Measurements from ENCODE around the gene MBD5.

Gene MBD5

DNA sequence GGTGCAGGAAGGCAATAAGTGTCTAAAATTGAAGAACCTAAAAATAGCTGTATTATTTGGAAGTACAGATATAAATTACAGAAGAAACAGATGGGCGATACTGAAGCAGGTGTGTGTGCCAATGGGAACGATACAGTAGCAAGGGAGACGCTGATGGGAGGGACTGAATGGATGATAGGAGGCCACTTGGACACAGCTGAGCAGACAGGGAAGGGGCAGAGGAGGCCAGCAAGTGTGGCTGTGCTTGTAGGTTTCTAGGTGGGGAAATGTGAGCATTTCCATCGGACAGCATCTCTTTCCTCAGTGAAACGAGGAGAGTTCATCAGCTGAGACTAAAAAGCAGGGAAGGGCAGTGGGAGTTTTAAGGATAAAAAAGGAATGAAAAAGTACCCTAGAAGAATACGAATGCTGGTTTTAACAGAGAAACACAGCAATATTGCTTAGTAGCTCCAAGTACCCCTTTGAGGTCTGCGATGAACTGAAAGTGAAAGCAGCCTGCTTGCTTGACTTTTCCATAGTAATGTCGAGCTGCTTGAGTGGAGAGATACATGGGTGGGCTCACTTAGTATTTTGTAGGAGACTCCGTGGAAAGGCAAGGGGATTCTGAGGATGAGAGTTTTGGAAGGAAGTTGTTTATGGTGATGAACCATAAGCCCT is 531.9 kb downstream of the MBD5 start:
- peak; percentile 48 for DNase-seq (ENCODE audit: low spot score)

DNA sequence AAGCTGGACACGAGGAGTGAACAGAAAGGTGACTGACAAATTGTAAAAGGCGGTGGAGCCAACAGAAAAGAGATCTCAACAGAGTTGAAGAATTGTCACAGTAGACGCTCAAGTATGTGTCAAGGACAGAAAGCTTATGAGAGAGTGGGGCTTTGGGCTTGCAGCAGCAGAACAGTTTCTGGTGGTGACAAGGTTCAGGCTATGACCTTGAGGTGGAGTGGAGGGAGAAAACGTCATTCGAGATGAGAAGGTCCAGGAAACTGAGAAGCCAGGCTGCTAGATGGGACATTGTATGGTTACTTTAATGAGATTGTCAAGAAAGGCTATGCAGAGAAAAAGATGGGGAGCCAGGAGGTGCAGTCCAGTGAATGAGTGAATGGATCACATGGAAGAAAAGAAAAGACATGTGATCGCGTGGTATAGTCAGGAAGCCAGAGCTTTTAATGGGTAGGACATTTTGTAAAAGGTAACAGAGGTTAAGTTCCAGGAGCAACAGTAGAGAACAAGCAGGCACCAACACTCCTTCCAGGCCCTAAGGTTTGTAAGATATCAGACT is 532.5 kb downstream of the MBD5 start:
- no peak for DNase-seq (ENCODE audit: low spot score)

DNA sequence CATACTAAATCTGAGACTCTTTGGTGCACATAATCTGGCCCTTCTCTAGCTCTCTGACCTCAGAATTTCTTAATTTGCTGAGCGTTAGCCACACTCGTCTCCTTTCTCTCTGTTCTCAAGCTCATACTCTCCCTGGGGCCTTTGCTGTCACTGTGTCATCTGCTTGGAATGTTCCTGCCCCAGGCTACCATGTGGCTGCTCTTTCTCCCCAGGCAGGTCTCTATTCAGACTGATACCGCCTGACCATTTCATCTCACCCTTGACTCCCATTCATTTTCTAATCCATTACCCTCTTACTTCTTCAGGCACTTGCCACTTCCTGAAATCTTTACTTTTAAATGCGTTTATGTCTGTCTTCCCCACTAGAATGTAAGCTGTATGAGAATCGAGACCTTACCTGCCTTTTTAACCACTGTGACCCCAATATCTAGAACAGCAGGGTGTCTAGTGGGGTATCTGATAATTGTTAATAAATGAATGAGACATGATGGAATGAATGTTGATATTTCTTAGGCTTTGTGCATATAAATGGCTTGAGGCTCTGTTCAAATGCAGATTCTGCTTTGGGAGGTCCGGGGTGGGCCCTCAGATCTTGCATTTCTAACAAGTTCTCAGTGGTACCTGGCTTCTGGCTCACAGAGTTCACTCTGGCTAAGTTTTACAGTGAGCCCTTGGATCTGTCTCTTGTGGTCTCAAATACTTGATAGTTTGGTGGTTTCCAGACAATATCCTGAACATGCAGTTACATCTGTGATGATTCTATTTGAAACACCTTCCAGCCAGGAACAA is 533.8 kb downstream of the MBD5 start:
- DNase-seq (ENCODE audit: low spot score) = no peak

DNA sequence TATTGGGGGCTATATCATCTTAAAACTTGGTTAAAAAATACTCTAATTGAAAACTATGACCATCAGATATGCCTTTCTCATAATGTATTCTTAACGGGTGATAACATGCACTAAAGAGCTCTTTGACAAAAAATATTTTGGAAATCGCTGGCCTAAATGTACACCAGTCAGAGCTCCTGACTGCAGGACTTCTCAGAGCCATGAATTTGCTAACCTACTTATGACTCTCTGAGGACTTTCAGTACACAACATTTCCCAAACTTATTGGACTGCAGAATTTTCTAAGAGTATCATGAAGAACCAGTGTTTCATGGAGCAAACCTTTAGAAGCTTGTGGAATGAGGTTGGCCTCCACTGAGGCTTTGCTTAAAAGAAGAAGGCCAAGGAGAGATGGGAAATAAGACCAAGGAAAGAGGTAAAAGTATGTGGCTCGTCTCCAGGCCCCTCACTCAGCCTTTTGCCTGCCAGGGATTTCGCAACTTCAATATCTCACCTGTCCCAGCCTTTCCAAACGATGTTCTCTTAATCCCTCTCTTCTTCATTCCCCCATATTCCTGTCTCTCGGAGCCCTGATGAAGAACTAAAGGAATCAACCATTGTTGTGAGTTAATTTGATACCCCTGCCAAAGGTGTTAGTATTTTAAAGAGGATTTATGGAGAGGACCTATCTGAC is 534.9 kb downstream of the MBD5 start:
- no peak for DNase-seq (ENCODE audit: low spot score)

DNA sequence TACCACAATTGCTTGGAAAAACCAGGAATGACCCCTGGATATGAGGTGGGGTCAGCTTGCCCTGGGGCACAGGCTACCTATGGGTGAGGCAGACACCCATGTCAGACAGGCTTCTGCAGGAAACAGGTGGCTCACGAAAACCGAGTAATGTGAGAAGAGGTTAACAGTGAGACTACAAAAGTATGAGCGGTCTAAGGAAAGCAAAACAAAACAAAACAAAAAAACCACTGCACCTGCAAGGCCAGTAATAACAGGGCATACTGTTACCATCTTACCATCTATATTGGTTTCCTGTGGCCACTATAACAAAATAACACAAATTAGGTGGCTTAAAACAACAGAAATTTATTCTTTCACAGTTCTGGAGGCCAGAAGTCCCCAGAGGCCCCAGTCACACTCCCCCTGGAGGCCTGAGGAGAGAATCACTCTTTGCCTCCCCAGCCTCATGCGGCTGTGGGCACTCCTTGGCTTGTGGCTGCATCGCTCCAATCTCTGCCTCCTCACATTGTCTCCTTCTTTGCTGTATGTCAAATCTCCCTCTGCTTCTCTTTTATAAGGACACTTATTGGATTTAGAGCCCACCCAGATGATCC is 537.0 kb downstream of the MBD5 start:
- no peak for DNase-seq (ENCODE audit: low spot score)

DNA sequence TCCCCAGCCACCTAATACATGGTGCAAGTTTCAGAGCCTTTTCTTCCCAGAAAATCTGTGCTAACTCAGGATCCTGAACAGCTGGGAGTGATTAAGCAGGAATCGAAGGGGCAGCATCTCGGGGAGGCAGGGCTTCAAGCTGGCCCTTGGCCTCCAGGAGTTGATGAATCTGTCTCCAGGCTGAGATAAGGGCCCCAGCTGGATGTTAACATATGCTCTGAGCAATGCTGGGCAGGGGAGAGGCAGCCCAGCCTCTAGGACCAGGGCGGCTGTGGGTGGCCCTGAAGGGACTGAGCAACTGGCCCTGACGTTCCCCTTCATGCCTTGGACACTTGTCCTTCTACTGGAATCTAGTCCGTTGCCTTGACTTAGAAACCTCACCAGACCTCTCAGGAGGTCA is 539.6 kb downstream of the MBD5 start:
- no peak for DNase-seq (ENCODE audit: low spot score)

DNA sequence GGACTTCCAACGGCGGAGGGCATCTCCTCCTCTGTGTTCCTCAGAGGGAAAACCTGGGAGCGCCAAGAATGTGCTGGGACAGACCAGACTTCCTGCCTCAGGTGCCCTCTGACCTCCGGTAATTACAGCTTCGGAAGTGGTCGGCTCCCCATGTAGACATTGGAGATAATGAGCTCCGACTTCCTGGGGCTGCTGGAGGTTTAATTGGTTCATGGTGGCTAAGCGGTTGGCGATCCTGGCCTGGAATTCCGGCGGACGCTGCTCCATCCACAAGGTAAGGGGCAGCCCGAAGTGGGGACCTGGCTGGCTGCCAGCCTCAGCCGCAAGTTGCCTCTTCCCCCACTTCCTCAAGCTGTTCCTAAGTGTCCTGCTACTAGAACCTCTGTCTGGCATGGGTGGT is 540.5 kb downstream of the MBD5 start:
- no peak for DNase-seq (ENCODE audit: low spot score)

DNA sequence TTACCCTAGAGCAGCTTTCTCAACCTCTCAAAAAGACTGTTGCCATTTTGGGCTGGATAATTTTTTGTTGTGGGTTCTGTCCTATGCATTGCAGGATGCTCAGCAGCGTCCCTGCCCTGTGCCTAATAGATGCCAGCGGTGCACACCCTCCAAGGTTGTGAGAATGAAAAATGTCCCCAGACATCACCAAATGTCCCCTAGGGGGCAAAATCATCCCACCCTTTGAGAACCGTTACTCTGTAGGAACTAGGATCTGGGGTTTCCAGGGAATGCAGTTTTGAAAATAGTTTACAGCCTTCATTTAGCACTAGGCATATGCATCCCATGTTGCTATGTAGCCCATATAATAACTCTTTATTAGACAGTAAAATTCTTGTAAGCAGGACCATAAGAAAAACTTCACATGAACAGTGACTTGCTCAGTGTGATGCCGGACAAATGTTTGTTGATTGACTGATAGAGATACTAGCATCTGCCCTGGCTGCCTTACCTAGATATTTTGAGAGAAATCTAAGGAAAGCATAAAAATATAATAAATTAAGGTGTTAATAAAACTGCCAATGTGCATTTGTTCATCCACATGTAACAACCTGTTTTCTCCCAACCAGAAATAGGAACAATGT is 544.5 kb downstream of the MBD5 start:
- DNase-seq (ENCODE audit: low spot score) = no peak

All from hematopoietic multipotent progenitor cell treated with erythropoietin and hydrocortisone succinate and interleukin-3 and kit ligand, for 15 days (in vitro differentiated cells).